ENCODE data around the gene PFKFB2.

Gene PFKFB2

DNA sequence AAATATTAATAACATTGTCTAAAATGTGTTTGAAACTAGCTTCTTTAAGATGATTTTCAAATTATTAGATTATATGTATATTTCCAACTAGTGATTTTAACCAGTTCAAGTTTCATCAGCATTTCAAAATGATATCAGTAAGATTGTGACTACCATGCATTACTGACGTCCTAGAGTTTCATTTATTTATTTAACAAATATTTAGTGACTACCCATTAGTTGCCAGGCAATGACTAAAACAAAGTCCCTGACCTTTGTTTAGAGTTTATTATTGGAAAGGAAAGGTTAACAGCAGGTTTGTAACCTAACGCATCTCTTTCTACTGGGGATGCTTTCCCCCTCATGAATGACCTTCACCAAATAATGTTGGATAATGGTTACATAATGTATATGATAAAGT is 28.0 kb downstream of the PFKFB2 start:
- Histone ChIP-seq H3K36me3 (ENCODE audit: insufficient read depth, low read length) (no peaks in the 10 kb centered on the region), H3K9ac (ENCODE audit: insufficient read length) (no peak overlapping the region), H3K9me3 (ENCODE audit: low read depth, low read length) (no peaks in the 10 kb centered on the region), H3K27ac (no peak overlapping the region), H3K4me3 (no peak overlapping the region)
- TF ChIP-seq FOXP2 (optimal IDR thresholded peaks at IDR 0.05; ENCODE audit: control extremely low read depth, extremely low read length, insufficient read depth) (no peak), EZH2 (IDR thresholded peaks at IDR 0.05) (no peak), POLR2AphosphoS5 (IDR thresholded peaks at IDR 0.05; ENCODE audit: borderline replicate concordance, low read depth, low read length) (no peak)
- DNase-seq (ENCODE audit: low read depth, low spot score), result no peak

DNA sequence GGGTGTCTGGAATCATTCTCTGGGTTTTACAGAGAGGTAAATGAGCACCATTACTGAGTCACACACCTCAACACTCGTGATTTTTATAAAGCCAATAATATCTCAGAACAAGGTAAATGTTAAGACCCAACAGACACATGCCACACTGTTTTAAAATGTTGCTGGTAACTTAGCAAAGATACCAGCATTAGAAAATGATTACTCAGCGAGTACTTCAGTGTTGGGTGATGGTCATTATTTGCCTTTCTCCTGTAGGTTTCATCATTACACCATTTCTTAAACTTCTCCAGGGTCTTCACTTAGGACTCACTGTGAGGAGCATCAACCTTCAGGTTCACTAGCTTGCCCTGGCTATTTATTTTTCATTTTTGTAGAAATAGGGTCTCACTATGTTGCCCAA is 28.7 kb downstream of the PFKFB2 start:
- TF ChIP-seq FOXP2 (optimal IDR thresholded peaks at IDR 0.05; ENCODE audit: control extremely low read depth, extremely low read length, insufficient read depth) (no peak), POLR2AphosphoS5 (IDR thresholded peaks at IDR 0.05; ENCODE audit: borderline replicate concordance, low read depth, low read length) (no peak), EZH2 (IDR thresholded peaks at IDR 0.05) (no peak)
- H3K27ac ChIP-seq, result no peak overlapping the region
- H3K36me3 ChIP-seq (ENCODE audit: insufficient read depth, low read length), result no peaks in the 10 kb centered on the region
- no peak overlapping the region for H3K4me3 ChIP-seq
- H3K9ac ChIP-seq (ENCODE audit: insufficient read length), result no peak overlapping the region
- no peak for DNase-seq (ENCODE audit: low read depth, low spot score)
- no peaks in the 10 kb centered on the region for H3K9me3 ChIP-seq (ENCODE audit: low read depth, low read length)

DNA sequence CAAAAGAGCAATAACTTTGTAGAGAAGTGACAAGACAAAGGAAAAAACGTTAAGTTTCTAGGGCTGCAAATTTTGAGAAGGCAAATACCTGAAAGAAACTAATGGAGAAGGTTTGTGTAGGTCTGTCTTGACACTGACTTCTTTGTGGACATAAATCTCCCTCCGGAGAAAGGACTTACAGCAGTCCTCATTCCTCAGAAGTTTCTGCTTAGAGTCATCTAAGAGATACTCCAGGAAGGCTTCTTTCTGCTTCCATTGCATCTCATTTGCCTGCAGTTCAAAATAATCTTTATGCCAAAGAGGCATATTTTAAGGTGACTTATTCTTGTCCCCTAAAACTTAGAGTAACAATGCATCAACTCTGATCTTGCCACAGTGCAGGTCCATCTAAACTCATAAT is 31.2 kb downstream of the PFKFB2 start:
- Histone ChIP-seq H3K9ac (ENCODE audit: insufficient read length) (no peak overlapping the region), H3K9me3 (ENCODE audit: low read depth, low read length) (no peaks in the 10 kb centered on the region), H3K36me3 (ENCODE audit: insufficient read depth, low read length) (no peaks in the 10 kb centered on the region), H3K27ac (peak overlapping the region; percentile 68; the same call in 1 of the 2 replicates), H3K4me3 (peak overlapping the region; percentile 32)
- TF ChIP-seq POLR2AphosphoS5 (IDR thresholded peaks at IDR 0.05; ENCODE audit: borderline replicate concordance, low read depth, low read length), result no peak
- TF ChIP-seq FOXP2 (optimal IDR thresholded peaks at IDR 0.05; ENCODE audit: control extremely low read depth, extremely low read length, insufficient read depth), result no peak
- no peak for TF ChIP-seq EZH2 (IDR thresholded peaks at IDR 0.05)
- DNase-seq (ENCODE audit: low read depth, low spot score), result no peak

DNA sequence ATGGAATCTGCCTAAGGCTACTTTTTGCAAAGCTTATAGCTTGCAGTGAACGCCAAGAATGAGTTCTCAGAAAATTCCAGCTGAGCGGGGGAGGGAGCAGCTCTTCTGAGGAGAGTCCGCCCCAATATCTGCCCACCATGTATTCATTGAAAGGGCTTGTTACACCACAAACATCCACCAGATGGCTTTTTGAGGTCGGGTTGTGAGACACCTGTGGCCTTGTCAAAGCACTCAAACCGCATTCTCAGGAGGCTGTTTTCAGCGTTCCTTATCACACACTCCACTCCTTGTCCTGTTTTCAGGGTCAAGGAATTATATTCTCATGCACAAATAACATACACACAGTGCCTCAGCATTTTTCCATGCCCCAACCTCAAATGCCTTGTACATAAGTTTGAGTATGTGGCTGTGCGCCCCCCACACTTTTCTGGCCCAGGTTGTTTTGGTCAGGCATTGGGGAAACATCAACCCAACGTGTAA is 31.7 kb downstream of the PFKFB2 start:
- H3K4me3 ChIP-seq, result peak overlapping the region; percentile 32
- H3K36me3 ChIP-seq (ENCODE audit: insufficient read depth, low read length), result no peaks in the 10 kb centered on the region
- peak; percentile 64 for DNase-seq (ENCODE audit: low read depth, low spot score)
- no peak for TF ChIP-seq EZH2 (IDR thresholded peaks at IDR 0.05)
- no peak overlapping the region for H3K9ac ChIP-seq (ENCODE audit: insufficient read length)
- H3K27ac ChIP-seq, result peak overlapping the region; percentile 68; the same call in 1 of the 2 replicates
- H3K9me3 ChIP-seq (ENCODE audit: low read depth, low read length), result no peaks in the 10 kb centered on the region

DNA sequence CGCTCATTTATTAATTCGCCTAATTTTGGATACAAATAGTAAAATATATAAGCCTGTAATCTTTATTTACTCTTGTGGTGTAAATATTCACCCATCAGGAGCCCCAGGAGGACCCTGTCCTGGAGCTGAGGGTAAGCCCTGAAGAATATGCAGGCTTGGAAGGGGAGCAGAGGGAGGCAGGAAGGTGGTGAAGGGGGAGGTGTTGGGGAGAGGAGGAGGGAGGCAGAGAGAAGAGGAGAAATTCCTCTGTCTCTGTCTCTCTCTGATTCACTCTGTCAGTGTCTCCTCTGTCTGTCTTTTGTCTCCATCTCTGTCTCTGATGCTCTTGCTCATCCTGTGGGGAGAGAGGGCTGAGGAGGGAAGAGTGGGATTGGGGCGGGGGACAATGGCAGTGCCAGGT is 32.8 kb downstream of the PFKFB2 start:
- Histone ChIP-seq H3K36me3 (ENCODE audit: insufficient read depth, low read length) (no peaks in the 10 kb centered on the region), H3K9me3 (ENCODE audit: low read depth, low read length) (no peaks in the 10 kb centered on the region), H3K9ac (ENCODE audit: insufficient read length) (no peak overlapping the region), H3K27ac (no peak overlapping the region), H3K4me3 (no peak overlapping the region)
- DNase-seq (ENCODE audit: low read depth, low spot score), result no peak
- TF ChIP-seq EZH2 (IDR thresholded peaks at IDR 0.05), result no peak
- no peak for TF ChIP-seq FOXP2 (optimal IDR thresholded peaks at IDR 0.05; ENCODE audit: control extremely low read depth, extremely low read length, insufficient read depth)
- no peak for TF ChIP-seq POLR2AphosphoS5 (IDR thresholded peaks at IDR 0.05; ENCODE audit: borderline replicate concordance, low read depth, low read length)

DNA sequence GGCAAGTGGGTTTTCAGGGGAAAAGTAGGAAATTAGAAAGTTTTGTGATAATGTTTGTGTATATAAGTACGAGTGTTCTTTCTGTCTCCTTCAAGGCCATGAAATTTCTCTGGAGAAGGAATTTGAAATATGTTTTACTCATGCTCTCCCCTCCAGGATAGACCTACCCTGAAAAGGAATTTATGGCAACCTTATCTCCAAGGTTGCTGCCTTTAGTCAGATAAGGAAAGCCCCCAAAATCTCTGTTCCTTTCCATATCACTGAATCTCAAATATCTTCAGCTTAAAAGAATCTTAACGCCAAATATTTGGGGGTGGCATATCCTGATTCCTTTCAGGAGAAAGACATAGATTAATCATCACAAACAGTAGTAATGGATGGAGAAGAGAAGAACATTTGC is 35.1 kb downstream of the PFKFB2 start:
- no peak overlapping the region for H3K4me3 ChIP-seq
- H3K36me3 ChIP-seq (ENCODE audit: insufficient read depth, low read length), result no peaks in the 10 kb centered on the region
- DNase-seq (ENCODE audit: low read depth, low spot score), result no peak
- no peak overlapping the region for H3K9ac ChIP-seq (ENCODE audit: insufficient read length)
- H3K9me3 ChIP-seq (ENCODE audit: low read depth, low read length), result no peaks in the 10 kb centered on the region
- H3K27ac ChIP-seq, result no peak overlapping the region
- TF ChIP-seq FOXP2 (optimal IDR thresholded peaks at IDR 0.05; ENCODE audit: control extremely low read depth, extremely low read length, insufficient read depth), result no peak

DNA sequence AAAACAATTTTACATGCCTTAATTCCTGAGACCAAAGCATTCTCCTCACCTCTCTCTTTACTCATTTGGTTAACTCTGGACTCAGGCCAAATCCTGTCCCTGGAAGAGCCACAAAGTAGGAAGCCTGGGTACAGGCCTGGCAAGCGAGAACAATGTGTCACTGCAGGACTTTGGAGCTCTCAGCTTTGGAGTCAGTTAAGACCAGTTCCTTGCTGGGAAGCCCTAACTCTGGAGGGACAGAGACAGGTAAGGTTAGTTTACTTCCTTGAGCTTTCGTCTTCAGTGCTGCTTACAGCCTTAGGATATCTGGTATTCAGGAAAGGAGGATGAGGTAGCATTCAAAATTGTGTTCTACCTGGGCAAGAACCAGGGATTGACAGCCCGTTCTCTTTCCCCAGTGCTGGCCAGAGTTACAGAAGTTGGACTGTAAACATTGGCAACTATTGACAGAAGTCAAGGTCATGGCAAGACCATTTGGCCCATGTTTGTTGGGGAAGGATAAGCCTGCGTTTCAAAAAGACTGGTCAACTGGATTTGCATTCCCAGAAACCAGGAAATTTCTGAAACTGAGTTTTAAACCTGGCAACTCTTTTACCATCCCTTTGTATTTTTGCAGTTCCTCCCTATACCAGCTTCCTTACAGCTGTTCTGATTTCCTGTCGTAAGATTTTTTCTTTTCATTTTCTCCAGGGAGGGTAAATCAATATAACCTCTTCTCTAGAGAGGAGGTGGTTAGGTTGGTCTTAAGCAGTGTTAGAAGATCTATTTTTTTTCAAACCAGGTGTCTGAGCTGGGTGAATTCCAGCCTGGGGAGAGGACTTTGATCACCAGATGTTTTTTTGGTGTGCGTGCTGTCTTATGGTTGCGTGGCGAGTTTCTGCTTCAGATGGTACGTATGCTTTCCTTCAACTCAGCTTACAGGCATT is 35.9 kb downstream of the PFKFB2 start, which contains the start of gene C4BPB:
Gene C4BPB, plus strand, starts transcription at position 160 of the 926 bp plus-strand sequence. Its CDS starts 672 bp downstream, at position 832.
- Histone ChIP-seq H3K9ac (ENCODE audit: insufficient read length) (no peak within 1 kb of the TSS), H3K27ac (no peak within 1 kb of the TSS), H3K9me3 (ENCODE audit: low read depth, low read length) (no peaks in the 10 kb centered on the region), H3K36me3 (ENCODE audit: insufficient read depth, low read length) (no peaks in the 10 kb centered on the region), H3K4me3 (no peak within 1 kb of the TSS)
- TF ChIP-seq EZH2 (IDR thresholded peaks at IDR 0.05), result no peak
- no peak for TF ChIP-seq FOXP2 (optimal IDR thresholded peaks at IDR 0.05; ENCODE audit: control extremely low read depth, extremely low read length, insufficient read depth)
- no peak for TF ChIP-seq POLR2AphosphoS5 (IDR thresholded peaks at IDR 0.05; ENCODE audit: borderline replicate concordance, low read depth, low read length)
- DNase-seq (ENCODE audit: low read depth, low spot score), result no peak

DNA sequence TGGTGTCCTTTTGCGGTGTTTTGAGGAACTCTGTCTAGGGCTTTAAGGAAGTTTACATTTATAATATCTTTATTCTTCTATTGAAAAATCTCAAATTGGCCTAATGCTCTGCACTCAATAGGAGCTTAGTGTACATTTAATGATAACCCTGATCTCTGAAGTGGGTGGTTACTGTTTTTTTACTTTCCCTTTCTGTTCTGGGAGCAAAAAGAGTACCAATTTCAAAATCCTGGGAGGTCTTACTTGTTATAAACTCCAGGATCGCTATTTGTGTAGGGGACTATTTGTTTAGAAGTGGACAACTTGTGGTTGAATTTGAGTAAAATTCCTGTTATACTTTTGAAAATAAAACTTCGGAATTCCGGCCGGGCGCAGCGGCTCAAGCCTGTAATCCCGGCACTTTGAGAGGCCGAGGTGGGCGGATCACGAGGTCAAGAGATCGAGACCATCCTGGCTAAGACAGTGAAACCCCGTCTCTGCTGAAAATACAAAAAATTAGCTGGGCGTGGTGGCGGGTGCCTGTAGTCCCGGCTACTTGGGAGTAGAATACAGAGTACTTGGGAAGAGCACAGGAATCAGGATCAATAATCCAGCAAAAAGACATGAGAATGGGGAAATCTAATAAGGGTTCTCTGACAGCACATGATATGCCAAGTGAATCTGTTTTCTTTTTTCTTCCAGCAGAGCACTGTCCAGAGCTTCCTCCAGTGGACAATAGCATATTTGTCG is 36.7 kb downstream of the PFKFB2 start:
- Histone ChIP-seq H3K9ac (ENCODE audit: insufficient read length) (no peak overlapping the region), H3K4me3 (no peak overlapping the region), H3K27ac (no peak overlapping the region), H3K36me3 (ENCODE audit: insufficient read depth, low read length) (no peaks in the 10 kb centered on the region), H3K9me3 (ENCODE audit: low read depth, low read length) (no peaks in the 10 kb centered on the region)
- no peak for DNase-seq (ENCODE audit: low read depth, low spot score)
- TF ChIP-seq EZH2 (IDR thresholded peaks at IDR 0.05) (no peak), FOXP2 (optimal IDR thresholded peaks at IDR 0.05; ENCODE audit: control extremely low read depth, extremely low read length, insufficient read depth) (no peak), POLR2AphosphoS5 (IDR thresholded peaks at IDR 0.05; ENCODE audit: borderline replicate concordance, low read depth, low read length) (no peak)

Data from SK-N-MC (cell line).